Brain microvascular endothelial cell (primary cell): ENCODE results near the gene ADCY3.

Experiments used
- DNase-seq: peaks from one replicate; pipeline ENCODE4 v3.0.0-alpha.2; 2020
- H3K27ac ChIP-seq: fragments of 250-450 bp; sonication (Bioruptor Pico); 2 replicates; pipeline ENCODE4 v1.5.1; 2020; ENCODE audit warnings: mild to moderate bottlenecking, moderate library complexity
- H3K27me3 ChIP-seq: fragments of 250-450 bp; sonication (Bioruptor Pico); replicated peaks from 2 replicates; pipeline ENCODE4 v1.5.1; 2020; ENCODE audit warnings: mild to moderate bottlenecking
- H3K36me3 ChIP-seq: fragments of 250-450 bp; sonication (Bioruptor Pico); replicated peaks from 2 replicates; pipeline ENCODE4 v1.5.1; 2020; ENCODE audit warnings: mild to moderate bottlenecking
- H3K4me3 ChIP-seq: 2 replicates; pipeline ENCODE4 v1.5.1; 2011; ENCODE audit warnings: low read depth, mild to moderate bottlenecking, control low read depth, low read length, moderate library complexity
- CTCF ChIP-seq: IDR thresholded peaks from 2 replicates; pipeline ENCODE4 v1.5.1; 2011; ENCODE audit warnings: low read depth, mild to moderate bottlenecking, moderate library complexity, low read length, control low read depth, inconsistent platforms; ENCODE audit errors: missing control alignments
- in situ Hi-C: cut with HindIII; loops from 2 replicates; pipeline ENCODE4 v1.10.0; 2017; ENCODE audit warnings: low sequenced_read_pairs, low pct_ligation_motif_present

ADCY3 gene

DNA sequence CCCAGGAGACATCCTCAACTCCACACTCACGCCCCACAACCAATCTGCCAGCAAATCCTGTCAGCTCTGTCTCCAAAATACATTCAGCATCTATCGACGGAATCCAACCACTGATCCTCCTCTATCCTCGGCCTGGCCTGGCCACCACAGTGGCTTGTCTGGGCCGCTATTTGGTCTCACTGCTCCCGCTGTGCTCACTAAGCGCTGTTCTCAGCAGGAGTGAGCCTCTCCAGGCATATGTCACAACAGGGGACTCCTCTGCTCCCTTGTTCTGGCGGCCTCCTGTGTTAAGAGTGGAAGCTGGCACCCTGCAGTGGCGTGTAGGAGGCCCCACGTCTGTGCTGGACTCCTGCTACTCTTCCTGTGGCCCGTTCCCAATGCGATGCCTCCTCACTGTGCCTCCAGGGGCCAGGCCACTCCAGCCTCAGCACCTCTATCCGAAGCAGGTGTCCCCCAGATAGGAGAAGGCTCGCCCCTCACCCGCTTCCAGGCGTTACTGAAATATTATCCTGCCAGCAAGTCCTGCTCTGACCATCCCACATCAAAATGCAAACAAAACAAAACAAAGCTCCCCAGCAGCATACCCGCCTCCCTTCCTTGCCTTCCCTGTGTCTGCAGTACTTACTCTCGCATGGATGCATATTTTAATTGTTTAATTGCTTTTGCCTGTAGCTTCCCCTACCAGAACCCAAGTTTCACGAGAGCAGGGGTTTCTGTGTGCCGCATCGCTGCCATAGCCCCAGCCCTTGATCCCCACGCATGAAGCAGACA, 86.9 kb downstream of the ADCY3 start:
- no peak for TF ChIP-seq CTCF
- no peaks in the 10 kb centered on the region for H3K27me3 ChIP-seq
- in situ Hi-C loops, result no loop called here
- H3K27ac ChIP-seq, result no peak overlapping the region
- DNase-seq, result no peak
- no peaks in the 10 kb centered on the region for H3K36me3 ChIP-seq
- no peak overlapping the region for H3K4me3 ChIP-seq

DNA sequence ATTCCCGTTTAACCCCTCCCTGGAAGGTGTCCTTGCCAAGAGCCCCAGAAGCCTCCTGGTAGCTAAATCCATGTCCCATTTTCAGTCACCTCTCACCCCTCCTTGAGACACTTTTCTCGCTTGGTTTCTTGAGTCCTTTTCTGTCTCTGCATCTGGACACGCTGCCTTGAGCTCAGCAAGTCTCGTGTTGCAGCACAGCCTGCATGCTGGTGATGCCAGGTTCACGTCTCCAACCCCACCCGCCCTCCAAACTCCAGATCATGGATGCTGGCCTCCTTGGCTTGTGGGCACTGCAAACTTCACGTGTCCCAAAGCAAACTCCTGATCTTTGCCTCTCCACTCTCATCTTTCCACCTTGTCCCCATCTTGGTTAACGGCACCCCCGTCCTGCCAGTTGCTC, 87.5 kb downstream of the ADCY3 start:
- Histone ChIP-seq H3K36me3 (no peaks in the 10 kb centered on the region), H3K27ac (no peak overlapping the region), H3K27me3 (no peaks in the 10 kb centered on the region), H3K4me3 (no peak overlapping the region)
- in situ Hi-C loops, result no loop called here
- TF ChIP-seq CTCF, result no peak
- no peak for DNase-seq

DNA sequence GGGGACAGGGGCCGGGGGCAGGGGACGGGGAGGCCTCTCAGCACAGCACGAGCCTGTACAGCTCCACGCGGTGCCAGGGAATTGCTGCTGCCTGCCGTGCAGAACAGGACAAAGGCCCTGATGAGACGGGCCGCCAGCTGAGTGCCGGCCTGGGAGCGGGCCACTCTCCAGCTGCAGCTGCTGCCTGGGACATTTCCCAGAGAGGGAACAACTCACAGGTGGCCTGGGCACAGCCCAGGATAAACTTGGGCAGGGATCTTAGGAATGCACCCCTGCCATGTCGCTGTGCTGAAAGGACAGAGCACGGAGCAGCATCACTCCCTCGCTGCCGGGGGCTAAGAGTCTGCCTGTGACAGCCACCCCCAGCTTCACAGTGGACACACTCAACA, 88.0 kb downstream of the ADCY3 start:
- in situ Hi-C loops, result no loop called here
- DNase-seq, result no peak
- TF ChIP-seq CTCF, result no peak
- Histone ChIP-seq H3K36me3 (no peaks in the 10 kb centered on the region), H3K27ac (no peak overlapping the region), H3K27me3 (no peaks in the 10 kb centered on the region), H3K4me3 (no peak overlapping the region)

DNA sequence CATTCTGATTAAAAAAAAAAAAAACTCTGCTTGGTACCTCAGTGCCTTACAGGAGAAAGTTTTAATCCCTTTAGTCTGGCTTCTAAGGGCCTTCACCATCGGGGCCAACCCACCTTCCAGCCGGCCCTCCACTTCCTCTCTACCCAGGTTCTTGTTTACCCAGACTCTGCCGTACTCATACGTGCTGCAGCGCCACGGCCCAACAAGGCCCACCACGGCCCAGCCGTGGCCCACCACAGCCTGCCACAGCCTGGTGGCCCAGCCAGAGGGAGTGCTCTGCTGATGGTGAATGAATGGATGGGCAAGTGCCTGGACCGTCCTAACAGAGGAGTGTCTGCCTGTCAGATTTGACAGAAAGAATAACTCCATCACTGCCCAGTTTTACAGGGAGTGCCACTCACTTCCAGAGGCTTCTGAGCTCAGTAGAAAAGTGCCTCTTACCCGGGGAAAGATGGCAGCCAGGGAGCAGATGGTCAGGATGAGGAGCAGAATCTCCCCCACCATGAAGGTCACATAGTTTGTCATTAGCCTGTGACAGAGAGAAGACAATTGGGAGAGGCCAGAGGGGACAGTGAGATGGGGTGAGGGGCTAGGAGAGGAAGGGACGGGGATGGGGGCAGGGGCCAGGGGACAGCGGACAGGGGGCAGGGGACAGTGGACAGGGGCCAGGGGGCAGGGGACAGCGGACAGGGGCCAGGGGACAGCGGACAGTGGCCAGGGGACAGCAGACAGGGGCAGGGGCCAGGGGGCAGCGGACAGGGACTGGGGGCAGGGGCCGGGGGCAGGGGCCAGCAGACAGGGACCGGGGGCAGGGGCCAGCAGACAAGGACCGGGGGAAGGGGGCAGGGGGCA, 88.6 kb downstream of the ADCY3 start:
- no peak for TF ChIP-seq CTCF
- Histone ChIP-seq H3K36me3 (no peaks in the 10 kb centered on the region), H3K27me3 (no peaks in the 10 kb centered on the region), H3K4me3 (no peak overlapping the region), H3K27ac (no peak overlapping the region)
- DNase-seq, result no peak
- in situ Hi-C loops, result no loop called here

GRCh38 chr2:24830786-24831185, 89.3 kb downstream of the ADCY3 start:
- H3K4me3 ChIP-seq, result no peak overlapping the region
- H3K27me3 ChIP-seq, result no peaks in the 10 kb centered on the region
- no peak for TF ChIP-seq CTCF
- in situ Hi-C loops, result no loop called here
- no peak for DNase-seq
- no peaks in the 10 kb centered on the region for H3K36me3 ChIP-seq
- H3K27ac ChIP-seq, result no peak overlapping the region
